H9 (cell line): ENCODE data around the gene FAM72A. TPM values are rescaled to one million over a fixed set of nuclear protein-coding genes. Genes with fewer than 3 reads are reported as not detected.
"Not testable (repeated sequence)": the region's sequence is repeated elsewhere in the genome, so short reads cannot be mapped to it uniquely, and the experiment has no call there.

ENCODE experiments used
- DNase-seq: peaks from one replicate; pipeline ENCODE4 v3.0.0-alpha.2; 2017
- H2AFZ ChIP-seq: one replicate; pipeline ENCODE4 v1.6.1; 2013; ENCODE audit warnings: mild to moderate bottlenecking, low read length, control low read depth, moderate library complexity
- H2AK5ac ChIP-seq: 2 replicates; pipeline ENCODE4 v1.6.1; 2013; ENCODE audit warnings: low read length, control low read depth, mixed read lengths; ENCODE audit not compliant: insufficient read length
- H2BK120ac ChIP-seq: one replicate; pipeline ENCODE4 v1.6.1; 2013; ENCODE audit warnings: low read depth, mild to moderate bottlenecking, low read length, control low read depth, inconsistent platforms; ENCODE audit not compliant: poor library complexity, severe bottlenecking
- H2BK12ac ChIP-seq: 2 replicates; pipeline ENCODE4 v1.6.1; 2013; ENCODE audit warnings: low read length, control low read depth, mixed read lengths, low read depth; ENCODE audit not compliant: insufficient read length
- H2BK15ac ChIP-seq: 2 replicates; pipeline ENCODE4 v1.6.1; 2013; ENCODE audit warnings: low read depth, low read length, control low read depth
- H2BK20ac ChIP-seq: one replicate; pipeline ENCODE4 v1.6.1; 2013; ENCODE audit warnings: low read depth, mild to moderate bottlenecking, low read length, control low read depth, inconsistent platforms; ENCODE audit not compliant: poor library complexity, severe bottlenecking
- H2BK5ac ChIP-seq: 2 replicates; pipeline ENCODE4 v1.6.1; 2013; ENCODE audit warnings: low read length, control low read depth, mixed read lengths; ENCODE audit not compliant: insufficient read length
- H3K14ac ChIP-seq: 2 replicates; pipeline ENCODE4 v1.6.1; 2013; ENCODE audit warnings: low read length, control low read depth; ENCODE audit not compliant: insufficient read depth
- H3K18ac ChIP-seq: 2 replicates; pipeline ENCODE4 v1.6.1; 2013; ENCODE audit warnings: low read depth, mild to moderate bottlenecking, mixed read lengths, low read length, control low read depth; ENCODE audit not compliant: insufficient read length
- H3K23ac ChIP-seq: 2 replicates; pipeline ENCODE4 v1.6.1; 2013; ENCODE audit warnings: low read length, control low read depth, mixed read lengths, low read depth; ENCODE audit not compliant: insufficient read length
- H3K23me2 ChIP-seq: 2 replicates; pipeline ENCODE4 v1.6.1; 2013; ENCODE audit warnings: low read depth, mild to moderate bottlenecking, mixed read lengths, low read length, control low read depth; ENCODE audit not compliant: insufficient read length, poor library complexity, severe bottlenecking
- H3K27ac ChIP-seq: 2 replicates; pipeline ENCODE4 v1.5.1; 2013; ENCODE audit warnings: low read length, control low read depth, mixed read lengths, low read depth; ENCODE audit not compliant: insufficient read length
- H3K27me3 ChIP-seq: 2 replicates; pipeline ENCODE4 v1.6.1; 2013; ENCODE audit warnings: low read length, control low read depth, inconsistent platforms; ENCODE audit not compliant: insufficient read depth
- H3K4ac ChIP-seq: 2 replicates; pipeline ENCODE4 v1.6.1; 2013; ENCODE audit warnings: low read depth, mild to moderate bottlenecking, control low read depth, inconsistent platforms, low read length, moderate library complexity
- H3K4me1 ChIP-seq: 2 replicates; pipeline ENCODE4 v1.6.1; 2013; ENCODE audit warnings: low read length, control low read depth, inconsistent platforms; ENCODE audit not compliant: insufficient read depth
- H3K4me2 ChIP-seq: 2 replicates; pipeline ENCODE4 v1.6.1; 2013; ENCODE audit warnings: low read length, control low read depth, mixed read lengths; ENCODE audit not compliant: insufficient read length, insufficient read depth
- H3K56ac ChIP-seq: 2 replicates; pipeline ENCODE4 v1.6.1; 2013; ENCODE audit warnings: low read depth, mild to moderate bottlenecking, mixed read lengths, low read length, control low read depth; ENCODE audit not compliant: insufficient read length
- H3K79me1 ChIP-seq: 2 replicates; pipeline ENCODE4 v1.6.1; 2013; ENCODE audit warnings: low read depth, mild to moderate bottlenecking, moderate library complexity, low read length, control low read depth, inconsistent platforms; ENCODE audit not compliant: insufficient read depth, poor library complexity, severe bottlenecking
- H3K79me2 ChIP-seq: 2 replicates; pipeline ENCODE4 v1.6.1; 2013; ENCODE audit warnings: low read length, control low read depth, inconsistent platforms; ENCODE audit not compliant: insufficient read depth
- H3K9ac ChIP-seq: 2 replicates; pipeline ENCODE4 v1.6.1; 2013; ENCODE audit warnings: low read length, control low read depth, mixed read lengths; ENCODE audit not compliant: insufficient read length; ENCODE audit errors: extremely low read depth
- H3K9me3 ChIP-seq: one replicate; pipeline ENCODE4 v1.6.1; 2013; ENCODE audit warnings: low read depth, low read length, inconsistent platforms; ENCODE audit not compliant: control insufficient read depth
- H3T11ph ChIP-seq: one replicate; pipeline ENCODE4 v1.6.1; 2013; ENCODE audit warnings: mild to moderate bottlenecking, low read length, control low read depth, inconsistent platforms
- H4K20me1 ChIP-seq: one replicate; pipeline ENCODE4 v1.6.1; 2013; ENCODE audit not compliant: control insufficient read depth, insufficient read length, insufficient read depth
- H4K5ac ChIP-seq: 2 replicates; pipeline ENCODE4 v1.6.1; 2013; ENCODE audit warnings: low read depth, mild to moderate bottlenecking, mixed read lengths, low read length, control low read depth; ENCODE audit not compliant: insufficient read length
- H4K8ac ChIP-seq: replicated peaks from 2 replicates; pipeline ENCODE4 v1.6.1; 2013; ENCODE audit warnings: low read length, control low read depth, mixed read lengths, low read depth; ENCODE audit not compliant: insufficient read length
- H4K91ac ChIP-seq: 2 replicates; pipeline ENCODE4 v1.6.1; 2013; ENCODE audit warnings: low read depth, mild to moderate bottlenecking, moderate library complexity, mixed read lengths, low read length, control low read depth; ENCODE audit not compliant: insufficient read length
- H3K27ac Mint-ChIP-seq, 3 experiments: 2 replicates in 2 of 3; 3 replicates in 1 of 3; pipeline ENCODE4 v1.8.0; 2020 to 2021; ENCODE audit warnings: mixed read lengths in 3 of 3, mild to moderate bottlenecking in 1 of 3, moderate library complexity in 1 of 3
- H3K27me3 Mint-ChIP-seq: 2 replicates; pipeline ENCODE4 v1.8.0; 2021; ENCODE audit warnings: low read depth, mild to moderate bottlenecking, moderate library complexity, mixed read lengths
- H3K36me3 Mint-ChIP-seq, 3 experiments: 2 replicates in 2 of 3; 3 replicates in 1 of 3; pipeline ENCODE4 v1.8.0; 2020 to 2021; ENCODE audit warnings: low read depth in 3 of 3, mixed read lengths in 3 of 3; ENCODE audit not compliant: insufficient read depth in 1 of 3
- H3K4me1 Mint-ChIP-seq, 2 experiments: 2 replicates each; pipeline ENCODE4 v1.8.0; 2020; ENCODE audit warnings: mixed read lengths in 2 of 2
- H3K4me3 Mint-ChIP-seq, 2 experiments: 2 replicates in 1 of 2; 3 replicates in 1 of 2; pipeline ENCODE4 v1.8.0; 2020 to 2021; ENCODE audit warnings: mild to moderate bottlenecking in 2 of 2, mixed read lengths in 2 of 2, moderate library complexity in 1 of 2
- H3K9me3 Mint-ChIP-seq, 2 experiments: 2 replicates in 1 of 2; 3 replicates in 1 of 2; pipeline ENCODE4 v1.8.0; 2020; ENCODE audit warnings: mild to moderate bottlenecking in 2 of 2, mixed read lengths in 2 of 2, moderate library complexity in 1 of 2
- WGBS: extraction: QIAGEN DNeasy Blood & Tissue Kit; methylation state at CpG from one replicate; pipeline ENCODE4 v1.1.7; 2013; ENCODE audit warnings: missing lambda C conversion rate, low lambda C conversion rate, mixed read lengths; ENCODE audit not compliant: insufficient read length; ENCODE audit errors: extremely low coverage; 5-methylcytosine and 5-hydroxymethylcytosine counted together
- total RNA-seq: library from RNA; stranded (reverse); gene quantifications from 2 replicates; pipeline ENCODE4 v1.2.1, GENCODE V29; 2021

FAM72A gene
- total RNA-seq, 1 experiment from 2014 or later, result 10.5 TPM

- not testable (repeated sequence) for H3T11ph ChIP-seq, H2AK5ac ChIP-seq, H3K4me1 ChIP-seq, H2BK15ac ChIP-seq, H2BK20ac ChIP-seq, DNase-seq, H3K18ac ChIP-seq, H3K4ac ChIP-seq, H2BK120ac ChIP-seq, H3K36me3 Mint-ChIP-seq, H3K27me3 ChIP-seq, H3K27ac Mint-ChIP-seq, H3K23me2 ChIP-seq, H3K27ac ChIP-seq, H4K20me1 ChIP-seq, H4K91ac ChIP-seq, H2AFZ ChIP-seq, H3K9me3 ChIP-seq, H3K4me1 Mint-ChIP-seq, H3K27me3 Mint-ChIP-seq, H4K5ac ChIP-seq, H3K56ac ChIP-seq, H3K23ac ChIP-seq, H3K79me1 ChIP-seq, H2BK12ac ChIP-seq, H3K9me3 Mint-ChIP-seq, H3K14ac ChIP-seq, H4K8ac ChIP-seq, H3K9ac ChIP-seq, H2BK5ac ChIP-seq, H3K4me2 ChIP-seq, H3K79me2 ChIP-seq, H3K4me3 Mint-ChIP-seq
- WGBS, result no CpG with 5 or more reads among the region's 10 CpGs
These were observed 43.7 kb upstream of the FAM72A start for GRCh38 chr1:206246129-206246886.

GRCh38 chr1:206245479-206245878, 42.8 kb upstream of the FAM72A start:
- H4K20me1 ChIP-seq, H4K91ac ChIP-seq, H2BK20ac ChIP-seq, H3K4me1 Mint-ChIP-seq, H2BK5ac ChIP-seq, H3K79me1 ChIP-seq, H3K4me3 Mint-ChIP-seq, H2BK120ac ChIP-seq, H3K4ac ChIP-seq, H2AFZ ChIP-seq, H3K23ac ChIP-seq, H3K27me3 ChIP-seq, H3K9ac ChIP-seq, H3K4me2 ChIP-seq, H4K8ac ChIP-seq, H4K5ac ChIP-seq, H3T11ph ChIP-seq, H3K27me3 Mint-ChIP-seq, DNase-seq, H2BK12ac ChIP-seq, H3K36me3 Mint-ChIP-seq, H2AK5ac ChIP-seq, H3K27ac Mint-ChIP-seq, H2BK15ac ChIP-seq, H3K23me2 ChIP-seq, H3K4me1 ChIP-seq, H3K9me3 Mint-ChIP-seq, H3K79me2 ChIP-seq, H3K9me3 ChIP-seq, H3K14ac ChIP-seq, H3K27ac ChIP-seq, H3K18ac ChIP-seq, H3K56ac ChIP-seq: not testable (repeated sequence)
- no CpG with 5 or more reads among the region's 3 CpGs for WGBS
